ENCODE measurements around the gene OSBP2.

The OSBP2 gene

GRCh38 chr22:30731658-30732057 is 37.0 kb downstream of the OSBP2 start:
- no peak for ATAC-seq

GRCh38 chr22:30732426-30732825 is 37.8 kb downstream of the OSBP2 start:
- ATAC-seq = no peak
- no peak for TF ChIP-seq PPARA (CRISPR knock-in tag; IDR thresholded peaks at IDR 0.05; ENCODE audit: borderline replicate concordance)
- TF ChIP-seq CREB5 (CRISPR knock-in tag; IDR thresholded peaks at IDR 0.05; ENCODE audit: low read depth) = no peak
- TF ChIP-seq PATZ1 (CRISPR knock-in tag; IDR thresholded peaks at IDR 0.05; ENCODE audit: borderline replicate concordance) = no peak
- no peak for TF ChIP-seq ZNF8 (CRISPR knock-in tag; IDR thresholded peaks at IDR 0.05)
- TF ChIP-seq, protein P1, sequence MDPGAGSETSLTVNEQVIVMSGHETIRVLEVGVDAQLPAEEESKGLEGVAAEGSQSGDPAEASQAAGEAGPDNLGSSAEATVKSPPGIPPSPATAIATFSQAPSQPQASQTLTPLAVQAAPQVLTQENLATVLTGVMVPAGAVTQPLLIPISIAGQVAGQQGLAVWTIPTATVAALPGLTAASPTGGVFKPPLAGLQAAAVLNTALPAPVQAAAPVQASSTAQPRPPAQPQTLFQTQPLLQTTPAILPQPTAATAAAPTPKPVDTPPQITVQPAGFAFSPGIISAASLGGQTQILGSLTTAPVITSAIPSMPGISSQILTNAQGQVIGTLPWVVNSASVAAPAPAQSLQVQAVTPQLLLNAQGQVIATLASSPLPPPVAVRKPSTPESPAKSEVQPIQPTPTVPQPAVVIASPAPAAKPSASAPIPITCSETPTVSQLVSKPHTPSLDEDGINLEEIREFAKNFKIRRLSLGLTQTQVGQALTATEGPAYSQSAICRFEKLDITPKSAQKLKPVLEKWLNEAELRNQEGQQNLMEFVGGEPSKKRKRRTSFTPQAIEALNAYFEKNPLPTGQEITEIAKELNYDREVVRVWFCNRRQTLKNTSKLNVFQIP (CRISPR knock-in tag; IDR thresholded peaks at IDR 0.05; ENCODE audit: borderline replicate concordance, low read depth) = no peak
- no peak for TF ChIP-seq TOX (CRISPR knock-in tag; IDR thresholded peaks at IDR 0.05; ENCODE audit: borderline replicate concordance)

More at GRCh38 chr22:30731658-30732057, 37.0 kb downstream of the OSBP2 start:
- no peak for TF ChIP-seq TCF4 (CRISPR knock-in tag; IDR thresholded peaks at IDR 0.05; ENCODE audit: borderline replicate concordance)
- no peak for TF ChIP-seq ZNF70 (CRISPR knock-in tag; IDR thresholded peaks at IDR 0.05)
- TF ChIP-seq ZNF565 (CRISPR knock-in tag; conservative IDR thresholded peaks at IDR 0.05; ENCODE audit: low read depth) = no peak
- TF ChIP-seq BACH2 (CRISPR knock-in tag; IDR thresholded peaks at IDR 0.05; ENCODE audit: borderline replicate concordance) = no peak
- TF ChIP-seq ZC3H10 (CRISPR knock-in tag; IDR thresholded peaks at IDR 0.05) = no peak
- TF ChIP-seq, protein P1 (CRISPR knock-in tag; IDR thresholded peaks at IDR 0.05; ENCODE audit: borderline replicate concordance, low read depth) = no peak
- no peak for TF ChIP-seq ZFP30 (CRISPR knock-in tag; IDR thresholded peaks at IDR 0.05)
- TF ChIP-seq CSDC2 (CRISPR knock-in tag; IDR thresholded peaks at IDR 0.05) = no peak
- no peak for TF ChIP-seq ISL1 (CRISPR knock-in tag; IDR thresholded peaks at IDR 0.05)
- no peak for TF ChIP-seq ARNTL (CRISPR knock-in tag; IDR thresholded peaks at IDR 0.05; ENCODE audit: borderline replicate concordance, low read depth)
- TF ChIP-seq TSHZ2 (CRISPR knock-in tag; IDR thresholded peaks at IDR 0.05) = no peak
- no peak for TF ChIP-seq PPARA (CRISPR knock-in tag; IDR thresholded peaks at IDR 0.05; ENCODE audit: borderline replicate concordance)
- TF ChIP-seq CSRNP3 (CRISPR knock-in tag; IDR thresholded peaks at IDR 0.05) = no peak
- no peak for TF ChIP-seq RARB (CRISPR knock-in tag; IDR thresholded peaks at IDR 0.05)
- TF ChIP-seq PATZ1 (CRISPR knock-in tag; IDR thresholded peaks at IDR 0.05; ENCODE audit: borderline replicate concordance) = no peak
- no peak for TF ChIP-seq SNAI2 (CRISPR knock-in tag; IDR thresholded peaks at IDR 0.05)
- no peak for TF ChIP-seq CREB5 (CRISPR knock-in tag; IDR thresholded peaks at IDR 0.05; ENCODE audit: low read depth)
- no peak for TF ChIP-seq TOX (CRISPR knock-in tag; IDR thresholded peaks at IDR 0.05; ENCODE audit: borderline replicate concordance)
- no peak for TF ChIP-seq GLIS3 (CRISPR knock-in tag; IDR thresholded peaks at IDR 0.05)

All from SK-N-SH treated with all-trans-retinoic acid at 6 μM for 48 hours (cell line).